ENCODE measurements around the gene TSHZ1. TPM values are rescaled to one million over a fixed set of nuclear protein-coding genes. Genes with fewer than 3 reads are reported as not detected.

The TSHZ1 gene
- total and polyA plus RNA-seq, 4 donors: 6.2 to 19.9 (median 11.2) TPM

- Histone ChIP-seq H3K36me3 (ENCODE audit: control insufficient read depth in 4 of 4, insufficient read depth in 4 of 4, low read length in 4 of 4) (no peaks in the 10 kb centered on the region), H3K4me3 (no peak overlapping the region), H3K9me3 (ENCODE audit: control insufficient read depth in 4 of 4, insufficient read depth in 3 of 4, low read length in 3 of 4) (no peaks in the 10 kb centered on the region), H3K4me1 (ENCODE audit: control insufficient read depth in 5 of 5, insufficient read depth in 5 of 5, low read length in 5 of 5) (peaks cover under 1 to 63% (median 19%) of the 10 kb centered on the region in 5 donors), H3K27ac (ENCODE audit: low read depth in 1 of 2, low read length in 1 of 2) (peak overlapping the region in 1 of 2 donors; percentile 23), H3K9ac (ENCODE audit: insufficient read depth in 1 of 2, low read length in 2 of 2) (peak overlapping the region in 1 of 2 donors; percentile 64), H3K27me3 (ENCODE audit: control insufficient read depth in 3 of 3, insufficient read depth in 3 of 3, low read length in 2 of 3) (no peaks in the 10 kb centered on the region)
- DNase-seq (peak in 2 of 3 donors; percentile 78 to 81), ATAC-seq (ENCODE audit: insufficient read depth, low FRiP score) (no peak)
- no peak for TF ChIP-seq CTCF (IDR thresholded peaks at IDR 0.05; ENCODE audit: control extremely low read depth, extremely low read depth)
- 64 to 69% methylated on average over 4 of the region's 4 CpGs for WGBS, 2 donors
These were observed 43.2 kb downstream of the TSHZ1 start for GRCh38 chr18:75253784-75254183.

GRCh38 chr18:75255094-75255493 is 44.5 kb downstream of the TSHZ1 start:
- DNase-seq: no peak
- peaks cover 0 to 60% (median 9%) of the 10 kb centered on the region in 5 donors for H3K4me1 ChIP-seq (ENCODE audit: control insufficient read depth in 5 of 5, insufficient read depth in 5 of 5, low read length in 5 of 5)
- no peaks in the 10 kb centered on the region for H3K27me3 ChIP-seq (ENCODE audit: control insufficient read depth in 3 of 3, insufficient read depth in 3 of 3, low read length in 2 of 3)
- no peak overlapping the region for H3K9ac ChIP-seq (ENCODE audit: insufficient read depth in 1 of 2, low read length in 2 of 2)
- no peak for ATAC-seq (ENCODE audit: insufficient read depth, low FRiP score)
- no peaks in the 10 kb centered on the region for H3K9me3 ChIP-seq (ENCODE audit: control insufficient read depth in 4 of 4, insufficient read depth in 3 of 4, low read length in 3 of 4)
- WGBS, 2 donors: 91% methylated on average over 3 of the region's 3 CpGs
- no peak overlapping the region for H3K27ac ChIP-seq (ENCODE audit: low read depth in 1 of 2, low read length in 1 of 2)
- no peak for TF ChIP-seq CTCF (IDR thresholded peaks at IDR 0.05; ENCODE audit: control extremely low read depth, extremely low read depth)
- no peak overlapping the region for H3K4me3 ChIP-seq
- H3K36me3 ChIP-seq (ENCODE audit: control insufficient read depth in 4 of 4, insufficient read depth in 4 of 4, low read length in 4 of 4): no peaks in the 10 kb centered on the region

- Histone ChIP-seq H3K9me3 (ENCODE audit: control insufficient read depth in 4 of 4, insufficient read depth in 3 of 4, low read length in 3 of 4) (no peaks in the 10 kb centered on the region), H3K36me3 (ENCODE audit: control insufficient read depth in 4 of 4, insufficient read depth in 4 of 4, low read length in 4 of 4) (peaks cover 0 to 1% (median 0%) of the 10 kb centered on the region in 4 donors), H3K9ac (ENCODE audit: insufficient read depth in 1 of 2, low read length in 2 of 2) (no peak overlapping the region), H3K27ac (ENCODE audit: low read depth in 1 of 2, low read length in 1 of 2) (no peak overlapping the region), H3K27me3 (ENCODE audit: control insufficient read depth in 3 of 3, insufficient read depth in 3 of 3, low read length in 2 of 3) (no peaks in the 10 kb centered on the region), H3K4me3 (no peak overlapping the region), H3K4me1 (ENCODE audit: control insufficient read depth in 5 of 5, insufficient read depth in 5 of 5, low read length in 5 of 5) (peaks cover 0 to 56% (median 8%) of the 10 kb centered on the region in 5 donors)
- no peak for TF ChIP-seq CTCF (IDR thresholded peaks at IDR 0.05; ENCODE audit: control extremely low read depth, extremely low read depth)
- DNase-seq: no peak
- ATAC-seq (ENCODE audit: insufficient read depth, low FRiP score): no peak
These were observed 45.8 kb downstream of the TSHZ1 start for GRCh38 chr18:75256376-75256775.

GRCh38 chr18:75257605-75258004 is 47.0 kb downstream of the TSHZ1 start:
- ATAC-seq (ENCODE audit: insufficient read depth, low FRiP score) (no peak), DNase-seq (no peak)
- Histone ChIP-seq H3K36me3 (ENCODE audit: control insufficient read depth in 4 of 4, insufficient read depth in 4 of 4, low read length in 4 of 4) (peaks cover 0 to 3% (median 0%) of the 10 kb centered on the region in 4 donors), H3K4me3 (no peak overlapping the region), H3K27me3 (ENCODE audit: control insufficient read depth in 3 of 3, insufficient read depth in 3 of 3, low read length in 2 of 3) (no peaks in the 10 kb centered on the region), H3K27ac (ENCODE audit: low read depth in 1 of 2, low read length in 1 of 2) (no peak overlapping the region), H3K4me1 (ENCODE audit: control insufficient read depth in 5 of 5, insufficient read depth in 5 of 5, low read length in 5 of 5) (peaks cover 0 to 44% (median 8%) of the 10 kb centered on the region in 5 donors), H3K9me3 (ENCODE audit: control insufficient read depth in 4 of 4, insufficient read depth in 3 of 4, low read length in 3 of 4) (no peaks in the 10 kb centered on the region), H3K9ac (ENCODE audit: insufficient read depth in 1 of 2, low read length in 2 of 2) (no peak overlapping the region)
- WGBS, 2 donors: 82% methylated on average over 14 of the region's 14 CpGs
- TF ChIP-seq CTCF (IDR thresholded peaks at IDR 0.05; ENCODE audit: control extremely low read depth, extremely low read depth): no peak
